GM12878 (cell line): ENCODE results near the gene MUC5B. TPM values are rescaled to one million over a fixed set of nuclear protein-coding genes. Genes with fewer than 3 reads are reported as not detected.

ENCODE experiments used
- ATAC-seq: fragments of 200-7000 bp; cut with Tn5 transposase; 3 replicates; pipeline ENCODE4 v1.9.1; 2020; ENCODE audit warnings: mild to moderate bottlenecking, moderate library complexity
- BruUV-seq: library from RNA; stranded (reverse); fragments of 400-500 nt; replicated peaks from 2 replicates; lab custom pipeline; 2021; lab: Mats Ljungman, UMichigan
- CTCF ChIA-PET: fragments of 300-600 bp; sonication (Branson Sonifier 250); formaldehyde crosslinking; extraction: SDS; loops from one replicate; lab custom pipeline; 2021; ENCODE audit warnings: inconsistent platforms; lab: Yijun Ruan, JAX
- POLR2A ChIA-PET: fragments of 350-600 bp; formaldehyde crosslinking; extraction: SDS; loops from one replicate; lab custom pipeline; 2021; ENCODE audit warnings: inconsistent platforms; lab: Charles Lee
- RAD21 ChIA-PET: fragments of 300-600 bp; sonication (Branson Sonifier 250); formaldehyde crosslinking; loops from one replicate; lab custom pipeline; 2023; ENCODE audit warnings: antibody characterized with exemption; ENCODE audit not compliant: unreplicated experiment; lab: Charles Lee
- SMC1A ChIA-PET: fragments of 300-600 bp; sonication (Branson Sonifier 250); formaldehyde crosslinking; loops from one replicate; lab custom pipeline; 2023; ENCODE audit not compliant: unreplicated experiment, uncharacterized antibody; lab: Charles Lee
- DNase-seq: peaks from one replicate; pipeline ENCODE4 v3.0.0-alpha.2; 2011; ENCODE audit warnings: low read depth, low spot score
- FAIRE-seq: peaks from 3 replicates; lab custom pipeline; 2011; peaks lifted over from hg19 to GRCh38; lab: Jason Lieb, UNC
- H2AFZ ChIP-seq: 2 replicates; pipeline ENCODE4 v1.6.0; 2011; ENCODE audit warnings: low read depth, low read length, control low read depth; ENCODE audit not compliant: control insufficient read depth
- H3K27ac ChIP-seq: 2 replicates; pipeline ENCODE4 v1.5.1; 2011; ENCODE audit warnings: control low read depth; ENCODE audit not compliant: control insufficient read depth, insufficient read depth
- H3K27me3 ChIP-seq, 2 experiments: replicated peaks in 1 of 2; 2 replicates each; pipeline versions ENCODE4 v1.6.0 to v1.6.1; 2011; ENCODE audit warnings: low read length in 1 of 2; ENCODE audit not compliant: control insufficient read depth in 2 of 2, insufficient read depth in 2 of 2
- H3K36me3 ChIP-seq, 2 experiments: 2 replicates each; pipeline ENCODE4 v1.5.1; 2011; ENCODE audit warnings: low read length in 1 of 2; ENCODE audit not compliant: control insufficient read depth in 2 of 2, insufficient read depth in 2 of 2
- H3K4me1 ChIP-seq: 2 replicates; pipeline ENCODE4 v1.6.1; 2011; ENCODE audit warnings: mild to moderate bottlenecking, low read length, moderate library complexity, mixed read lengths; ENCODE audit not compliant: control insufficient read depth, insufficient read depth
- H3K4me2 ChIP-seq: 2 replicates; pipeline ENCODE4 v1.6.0; 2011; ENCODE audit warnings: control low read depth; ENCODE audit not compliant: control insufficient read depth, insufficient read depth
- H3K4me3 ChIP-seq: fragments of 200-600 bp; sonication (generic); 2 replicates; pipeline ENCODE4 v1.5.1; 2016
- H3K79me2 ChIP-seq: 2 replicates; pipeline ENCODE4 v1.6.0; 2011; ENCODE audit warnings: low read length; ENCODE audit not compliant: control insufficient read depth, insufficient read depth
- H3K9ac ChIP-seq: 2 replicates; pipeline ENCODE4 v1.8.0; 2011; ENCODE audit warnings: low read length, control low read depth, mixed read lengths; ENCODE audit not compliant: control insufficient read depth, insufficient read depth
- H3K9me3 ChIP-seq: replicated peaks from 3 replicates; pipeline ENCODE4 v1.5.1; 2011; ENCODE audit warnings: mild to moderate bottlenecking, low read length; ENCODE audit not compliant: control insufficient read depth, insufficient read depth
- H4K20me1 ChIP-seq: 2 replicates; pipeline ENCODE4 v1.6.0; 2011; ENCODE audit not compliant: control insufficient read depth, insufficient read depth
- CBX5 ChIP-seq: sonication (generic); IDR thresholded peaks from 2 replicates; pipeline ENCODE4 v1.6.1; 2016; ENCODE audit warnings: low read depth, moderate library complexity, mild to moderate bottlenecking, inconsistent platforms
- EGR1 ChIP-seq, 2 experiments: IDR thresholded peaks; 1 replicate in 1 of 2; 2 replicates in 1 of 2; pipeline ENCODE4 v1.6.1; 2011 to 2012; ENCODE audit warnings: low read depth in 2 of 2, low read length in 2 of 2, borderline replicate concordance in 1 of 2, mild to moderate bottlenecking in 1 of 2, moderate library complexity in 1 of 2
- IKZF2 ChIP-seq, 2 experiments: fragments of 450-650 bp; IDR thresholded peaks; 2 replicates each; pipeline ENCODE4 v1.6.1; 2017; ENCODE audit warnings: mild to moderate bottlenecking in 2 of 2, moderate library complexity in 2 of 2
- MYB ChIP-seq: fragments of 150-350 bp; IDR thresholded peaks from 2 replicates; pipeline ENCODE4 v1.6.1; 2014; ENCODE audit warnings: mild to moderate bottlenecking, low read depth, low read length, borderline replicate concordance
- NFIC ChIP-seq: IDR thresholded peaks from 2 replicates; pipeline ENCODE4 v1.6.1; 2012; ENCODE audit warnings: low read depth, mild to moderate bottlenecking, inconsistent platforms, low read length, moderate library complexity
- REST ChIP-seq: IDR thresholded peaks from 2 replicates; pipeline ENCODE4 v1.6.1; 2012; ENCODE audit warnings: mild to moderate bottlenecking, low read depth, low read length
- SPI1 ChIP-seq: IDR thresholded peaks from 2 replicates; pipeline ENCODE4 v1.6.1; 2011; ENCODE audit warnings: low read depth, mild to moderate bottlenecking, low read length, moderate library complexity, borderline replicate concordance; ENCODE audit not compliant: insufficient read depth
- WGBS: methylation state at CpG from one replicate; pipeline ENCODE4 v1.1.6; 2016; ENCODE audit warnings: low lambda C conversion rate; ENCODE audit not compliant: insufficient replicate concordance, insufficient coverage; ENCODE audit errors: missing lambda C conversion rate; 5-methylcytosine and 5-hydroxymethylcytosine counted together
- in situ Hi-C: fragments of 300-500 bp; cut with MboI; formaldehyde crosslinking; loops from 9 replicates; pipeline ENCODE4 v1.14.3; 2018; ENCODE audit warnings: mixed read lengths
- intact Hi-C: fragments of 100-400 bp; cut with micrococcal nuclease; formaldehyde crosslinking; loops from one replicate; pipeline ENCODE4 v1.14.2; 2022; ENCODE audit not compliant: unreplicated experiment
- polyA plus RNA-seq, 11 experiments: library from polyadenylated mRNA; depleted of rRNA in 4 of 11; unstranded in 6 of 11; stranded (reverse) in 5 of 11; fragments of >200 nt; fragmentation: Nextera tagmentation in 4 of 11; fragmentation: Illumina TruSeq in 1 of 11; extraction: Ambion mirVana in 4 of 11; extraction: Trizol in 1 of 11; gene quantifications; 1 replicate in 1 of 11; 2 replicates in 10 of 11; pipeline versions ENCODE4 v1.2.1 to v1.2.3, GENCODE V29; 2011 to 2016; ENCODE audit warnings: inconsistent platforms in 2 of 11, missing spikeins in 2 of 11, low read depth in 1 of 11
- total RNA-seq, 4 experiments: library from RNA; depleted of rRNA in 3 of 4; stranded (reverse); fragments of >200 nt in 3 of 4; fragmentation: Illumina TruSeq in 1 of 4; extraction: Trizol in 1 of 4; gene quantifications; 2 replicates each; pipeline versions ENCODE4 v1.2.1 to v1.2.3, GENCODE V29; 2013 to 2021
- TF ChIP-seq, protein P1 (sequence below): IDR thresholded peaks from 2 replicates; pipeline ENCODE4 v1.6.1; 2012; ENCODE audit warnings: improper control_type of control experiment, low read depth, low read length; ENCODE audit not compliant: insufficient replicate concordance
- TF ChIP-seq, protein P2 (sequence below): IDR thresholded peaks from 2 replicates; pipeline ENCODE4 v1.6.1; 2012; ENCODE audit warnings: low read length, inconsistent platforms
- TF ChIP-seq, protein P3 (sequence below): fragments of 150-350 bp; IDR thresholded peaks from 2 replicates; pipeline ENCODE4 v1.6.1; 2016; ENCODE audit warnings: low read depth, low read length

The MUC5B gene
- total and polyA plus RNA-seq, 10 of the 15 experiments (the other 5 are each of a cell fraction or from before 2014, with no cell fraction given) = 1.5 TPM; not detected in 9

DNA sequence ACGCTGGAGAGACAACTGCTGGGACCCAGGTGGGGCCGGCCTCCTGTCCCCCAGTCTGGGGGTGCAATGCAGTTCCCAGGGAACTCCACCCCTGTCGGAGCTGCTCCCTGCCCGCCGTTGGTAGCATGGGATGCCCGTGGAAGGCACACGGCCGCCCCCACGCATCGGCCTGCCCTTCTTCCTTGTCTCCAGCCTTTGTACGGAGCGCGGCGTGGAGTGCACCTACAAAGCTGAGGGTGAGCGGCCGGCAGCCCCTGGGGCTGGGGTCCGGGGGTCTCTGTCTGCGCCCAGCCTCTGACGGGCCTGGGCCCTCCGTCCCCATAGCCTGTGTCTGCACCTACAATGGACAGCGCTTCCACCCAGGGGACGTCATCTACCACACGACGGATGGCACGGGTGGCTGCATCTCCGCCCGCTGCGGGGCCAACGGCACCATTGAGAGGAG is 41.9 kb upstream of the MUC5B start:
- no peak overlapping the region for H3K4me3 ChIP-seq
- no peak overlapping the region for H3K27ac ChIP-seq
- no TSS peak for BruUV-seq
- RAD21 ChIA-PET = no interaction called here
- CTCF ChIA-PET = no interaction called here
- no peaks in the 10 kb centered on the region for H3K27me3 ChIP-seq
- POLR2A ChIA-PET = no interaction called here
- ATAC-seq (no peak), DNase-seq (no peak), FAIRE-seq (no peak)
- in situ Hi-C loops (no loop called here), intact Hi-C loops (no loop called here)
- H3K4me2 ChIP-seq = no peak overlapping the region
- no peaks in the 10 kb centered on the region for H3K79me2 ChIP-seq
- WGBS = 80% methylated on average over 29 of the region's 29 CpGs
- no peaks in the 10 kb centered on the region for H3K4me1 ChIP-seq
- H2AFZ ChIP-seq = no peak overlapping the region
- SMC1A ChIA-PET = no interaction called here
- H3K9ac ChIP-seq = no peak overlapping the region
- H3K9me3 ChIP-seq = no peaks in the 10 kb centered on the region; the same call in 2 of the 3 replicates
- H4K20me1 ChIP-seq = no peaks in the 10 kb centered on the region
- H3K36me3 ChIP-seq = no peaks in the 10 kb centered on the region
- TF ChIP-seq NFIC (no peak), SPI1 (no peak), MYB (no peak), IKZF2 (IDR thresholded peaks at IDR 0.05) (no peak), REST (no peak), EGR1 (IDR thresholded peaks at IDR 0.05; ENCODE audit: borderline replicate concordance in 1 of 2, low read depth in 2 of 2, low read length in 2 of 2) (no peak), CBX5 (no peak)
- TF ChIP-seq, protein P1, sequence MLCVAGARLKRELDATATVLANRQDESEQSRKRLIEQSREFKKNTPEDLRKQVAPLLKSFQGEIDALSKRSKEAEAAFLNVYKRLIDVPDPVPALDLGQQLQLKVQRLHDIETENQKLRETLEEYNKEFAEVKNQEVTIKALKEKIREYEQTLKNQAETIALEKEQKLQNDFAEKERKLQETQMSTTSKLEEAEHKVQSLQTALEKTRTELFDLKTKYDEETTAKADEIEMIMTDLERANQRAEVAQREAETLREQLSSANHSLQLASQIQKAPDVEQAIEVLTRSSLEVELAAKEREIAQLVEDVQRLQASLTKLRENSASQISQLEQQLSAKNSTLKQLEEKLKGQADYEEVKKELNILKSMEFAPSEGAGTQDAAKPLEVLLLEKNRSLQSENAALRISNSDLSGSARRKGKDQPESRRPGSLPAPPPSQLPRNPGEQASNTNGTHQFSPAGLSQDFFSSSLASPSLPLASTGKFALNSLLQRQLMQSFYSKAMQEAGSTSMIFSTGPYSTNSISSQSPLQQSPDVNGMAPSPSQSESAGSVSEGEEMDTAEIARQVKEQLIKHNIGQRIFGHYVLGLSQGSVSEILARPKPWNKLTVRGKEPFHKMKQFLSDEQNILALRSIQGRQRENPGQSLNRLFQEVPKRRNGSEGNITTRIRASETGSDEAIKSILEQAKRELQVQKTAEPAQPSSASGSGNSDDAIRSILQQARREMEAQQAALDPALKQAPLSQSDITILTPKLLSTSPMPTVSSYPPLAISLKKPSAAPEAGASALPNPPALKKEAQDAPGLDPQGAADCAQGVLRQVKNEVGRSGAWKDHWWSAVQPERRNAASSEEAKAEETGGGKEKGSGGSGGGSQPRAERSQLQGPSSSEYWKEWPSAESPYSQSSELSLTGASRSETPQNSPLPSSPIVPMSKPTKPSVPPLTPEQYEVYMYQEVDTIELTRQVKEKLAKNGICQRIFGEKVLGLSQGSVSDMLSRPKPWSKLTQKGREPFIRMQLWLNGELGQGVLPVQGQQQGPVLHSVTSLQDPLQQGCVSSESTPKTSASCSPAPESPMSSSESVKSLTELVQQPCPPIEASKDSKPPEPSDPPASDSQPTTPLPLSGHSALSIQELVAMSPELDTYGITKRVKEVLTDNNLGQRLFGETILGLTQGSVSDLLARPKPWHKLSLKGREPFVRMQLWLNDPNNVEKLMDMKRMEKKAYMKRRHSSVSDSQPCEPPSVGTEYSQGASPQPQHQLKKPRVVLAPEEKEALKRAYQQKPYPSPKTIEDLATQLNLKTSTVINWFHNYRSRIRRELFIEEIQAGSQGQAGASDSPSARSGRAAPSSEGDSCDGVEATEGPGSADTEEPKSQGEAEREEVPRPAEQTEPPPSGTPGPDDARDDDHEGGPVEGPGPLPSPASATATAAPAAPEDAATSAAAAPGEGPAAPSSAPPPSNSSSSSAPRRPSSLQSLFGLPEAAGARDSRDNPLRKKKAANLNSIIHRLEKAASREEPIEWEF = no peak
- TF ChIP-seq, protein P2, sequence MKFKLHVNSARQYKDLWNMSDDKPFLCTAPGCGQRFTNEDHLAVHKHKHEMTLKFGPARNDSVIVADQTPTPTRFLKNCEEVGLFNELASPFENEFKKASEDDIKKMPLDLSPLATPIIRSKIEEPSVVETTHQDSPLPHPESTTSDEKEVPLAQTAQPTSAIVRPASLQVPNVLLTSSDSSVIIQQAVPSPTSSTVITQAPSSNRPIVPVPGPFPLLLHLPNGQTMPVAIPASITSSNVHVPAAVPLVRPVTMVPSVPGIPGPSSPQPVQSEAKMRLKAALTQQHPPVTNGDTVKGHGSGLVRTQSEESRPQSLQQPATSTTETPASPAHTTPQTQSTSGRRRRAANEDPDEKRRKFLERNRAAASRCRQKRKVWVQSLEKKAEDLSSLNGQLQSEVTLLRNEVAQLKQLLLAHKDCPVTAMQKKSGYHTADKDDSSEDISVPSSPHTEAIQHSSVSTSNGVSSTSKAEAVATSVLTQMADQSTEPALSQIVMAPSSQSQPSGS = no peak
- TF ChIP-seq, protein P3, sequence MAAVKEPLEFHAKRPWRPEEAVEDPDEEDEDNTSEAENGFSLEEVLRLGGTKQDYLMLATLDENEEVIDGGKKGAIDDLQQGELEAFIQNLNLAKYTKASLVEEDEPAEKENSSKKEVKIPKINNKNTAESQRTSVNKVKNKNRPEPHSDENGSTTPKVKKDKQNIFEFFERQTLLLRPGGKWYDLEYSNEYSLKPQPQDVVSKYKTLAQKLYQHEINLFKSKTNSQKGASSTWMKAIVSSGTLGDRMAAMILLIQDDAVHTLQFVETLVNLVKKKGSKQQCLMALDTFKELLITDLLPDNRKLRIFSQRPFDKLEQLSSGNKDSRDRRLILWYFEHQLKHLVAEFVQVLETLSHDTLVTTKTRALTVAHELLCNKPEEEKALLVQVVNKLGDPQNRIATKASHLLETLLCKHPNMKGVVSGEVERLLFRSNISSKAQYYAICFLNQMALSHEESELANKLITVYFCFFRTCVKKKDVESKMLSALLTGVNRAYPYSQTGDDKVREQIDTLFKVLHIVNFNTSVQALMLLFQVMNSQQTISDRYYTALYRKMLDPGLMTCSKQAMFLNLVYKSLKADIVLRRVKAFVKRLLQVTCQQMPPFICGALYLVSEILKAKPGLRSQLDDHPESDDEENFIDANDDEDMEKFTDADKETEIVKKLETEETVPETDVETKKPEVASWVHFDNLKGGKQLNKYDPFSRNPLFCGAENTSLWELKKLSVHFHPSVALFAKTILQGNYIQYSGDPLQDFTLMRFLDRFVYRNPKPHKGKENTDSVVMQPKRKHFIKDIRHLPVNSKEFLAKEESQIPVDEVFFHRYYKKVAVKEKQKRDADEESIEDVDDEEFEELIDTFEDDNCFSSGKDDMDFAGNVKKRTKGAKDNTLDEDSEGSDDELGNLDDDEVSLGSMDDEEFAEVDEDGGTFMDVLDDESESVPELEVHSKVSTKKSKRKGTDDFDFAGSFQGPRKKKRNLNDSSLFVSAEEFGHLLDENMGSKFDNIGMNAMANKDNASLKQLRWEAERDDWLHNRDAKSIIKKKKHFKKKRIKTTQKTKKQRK = no peak
